Keratinocyte (primary cell): Measurements from ENCODE around the gene C5. TPM values are rescaled to one million over a fixed set of nuclear protein-coding genes. Genes with fewer than 3 reads are reported as not detected.

Experiments
- DNase-seq: peaks from one replicate; pipeline ENCODE4 v3.0.0-alpha.2; 2011; ENCODE audit warnings: low read depth, missing footprints, low spot score
- FAIRE-seq: peaks from 2 replicates; lab custom pipeline; 2011; peaks lifted over from hg19 to GRCh38; lab: Jason Lieb, UNC
- H2AFZ ChIP-seq: 2 replicates; pipeline ENCODE4 v1.6.0; 2012; ENCODE audit warnings: low read length, control low read depth, inconsistent platforms; ENCODE audit not compliant: control insufficient read depth
- H3K27ac ChIP-seq: 2 replicates; pipeline ENCODE4 v1.5.1; 2011; ENCODE audit warnings: low read length; ENCODE audit not compliant: control insufficient read depth, insufficient read depth
- H3K27me3 ChIP-seq: 3 replicates; pipeline ENCODE4 v1.6.0; 2011; ENCODE audit warnings: low read length; ENCODE audit not compliant: control insufficient read depth, insufficient read depth; ENCODE audit errors: extremely low read depth
- H3K36me3 ChIP-seq, 2 experiments: 2 replicates in 1 of 2; 3 replicates in 1 of 2; pipeline ENCODE4 v1.5.1; 2011; ENCODE audit warnings: low read length in 2 of 2, mild to moderate bottlenecking in 1 of 2; ENCODE audit not compliant: control insufficient read depth in 2 of 2, insufficient read depth in 2 of 2; ENCODE audit errors: extremely low read depth in 1 of 2
- H3K4me1 ChIP-seq: 3 replicates; pipeline ENCODE4 v1.5.1; 2011; ENCODE audit warnings: low read length; ENCODE audit not compliant: control insufficient read depth, insufficient read depth; ENCODE audit errors: extremely low read depth
- H3K4me2 ChIP-seq: 3 replicates; pipeline ENCODE4 v1.6.0; 2011; ENCODE audit warnings: low read depth, low read length; ENCODE audit not compliant: control insufficient read depth, insufficient read depth; ENCODE audit errors: extremely low read depth
- H3K4me3 ChIP-seq, 3 experiments: fragments of 200-600 bp in 1 of 3; sonication (generic) in 1 of 3; 2 replicates in 2 of 3; 3 replicates in 1 of 3; pipeline ENCODE4 v1.5.1; 2011 to 2016; ENCODE audit warnings: low read length in 3 of 3, mild to moderate bottlenecking in 3 of 3, control low read depth in 2 of 3, inconsistent platforms in 1 of 3, low read depth in 1 of 3, mixed read lengths in 1 of 3, mixed run types in 1 of 3, moderate library complexity in 1 of 3; ENCODE audit not compliant: control insufficient read depth in 2 of 3, insufficient read depth in 2 of 3; ENCODE audit errors: extremely low read depth in 1 of 3
- H3K79me2 ChIP-seq: 2 replicates; pipeline ENCODE4 v1.6.0; 2012; ENCODE audit warnings: low read length; ENCODE audit not compliant: control insufficient read depth, insufficient read depth
- H3K9ac ChIP-seq: 3 replicates; pipeline ENCODE4 v1.6.0; 2011; ENCODE audit warnings: low read length; ENCODE audit not compliant: control insufficient read depth, insufficient read depth; ENCODE audit errors: extremely low read depth
- H3K9me1 ChIP-seq: 3 replicates; pipeline ENCODE4 v1.6.0; 2011; ENCODE audit warnings: low read length; ENCODE audit not compliant: control insufficient read depth, insufficient read depth; ENCODE audit errors: extremely low read depth
- H3K9me3 ChIP-seq: 2 replicates; pipeline ENCODE4 v1.5.1; 2012; ENCODE audit warnings: low read depth, low read length; ENCODE audit not compliant: control insufficient read depth
- H4K20me1 ChIP-seq: 3 replicates; pipeline ENCODE4 v1.6.0; 2011; ENCODE audit warnings: low read length; ENCODE audit not compliant: control insufficient read depth, insufficient read depth; ENCODE audit errors: extremely low read depth
- EZH2 ChIP-seq: IDR thresholded peaks from one replicate; pipeline ENCODE4 v1.6.1; 2012; ENCODE audit warnings: inconsistent platforms, mild to moderate bottlenecking, low read length, moderate library complexity
- dilution Hi-C: fragments of 300-500 bp; cut with MboI; formaldehyde crosslinking; loops from one replicate; pipeline ENCODE4 v1.7.0; 2020; ENCODE audit warnings: low sequenced_read_pairs; ENCODE audit not compliant: extremely low pct_ligation_motif_present
- polyA plus RNA-seq, 5 experiments: library from polyadenylated mRNA; depleted of rRNA in 3 of 5; stranded (reverse) in 3 of 5; stranded (forward) in 1 of 5; unstranded in 1 of 5; fragments of >200 nt; gene quantifications; 1 replicate in 1 of 5; 2 replicates in 3 of 5; 3 replicates in 1 of 5; pipeline versions ENCODE4 v1.2.1 to v1.2.3, GENCODE V29; 2011 to 2012; ENCODE audit warnings: missing spikeins in 2 of 5, low read depth in 1 of 5, low replicate concordance in 1 of 5
- TF ChIP-seq, protein P1 (sequence below), 3 experiments: IDR thresholded peaks in 1 of 3; conservative IDR thresholded peaks in 1 of 3; optimal IDR thresholded peaks in 1 of 3; 2 replicates in 2 of 3; 3 replicates in 1 of 3; pipeline versions ENCODE3 to v1.5.1; 2011; ENCODE audit warnings: low read length in 3 of 3, mild to moderate bottlenecking in 3 of 3, moderate library complexity in 2 of 3, control low read depth in 1 of 3, inconsistent platforms in 1 of 3; ENCODE audit not compliant: insufficient read depth in 2 of 3; ENCODE audit errors: extremely low read depth in 1 of 3

C5 gene
- polyA plus RNA-seq, 1 donor (not counting 4 experiments of a cell fraction or from before 2014, with no cell fraction given): 0.76 TPM

GRCh38 chr9:120909904-120910303 lies 140.2 kb downstream of the C5 start:
- Histone ChIP-seq H3K36me3 (no peaks in the 10 kb centered on the region), H3K9ac (no peak overlapping the region), H3K9me3 (no peaks in the 10 kb centered on the region), H2AFZ (no peak overlapping the region), H3K27me3 (no peaks in the 10 kb centered on the region), H4K20me1 (no peaks in the 10 kb centered on the region), H3K27ac (no peak overlapping the region), H3K9me1 (no peaks in the 10 kb centered on the region), H3K79me2 (no peaks in the 10 kb centered on the region), H3K4me1 (peaks cover 14% of the 10 kb centered on the region), H3K4me2 (no peak overlapping the region), H3K4me3 (no peak overlapping the region)
- no peak for DNase-seq
- dilution Hi-C loops: no loop called here
- TF ChIP-seq, protein P1, sequence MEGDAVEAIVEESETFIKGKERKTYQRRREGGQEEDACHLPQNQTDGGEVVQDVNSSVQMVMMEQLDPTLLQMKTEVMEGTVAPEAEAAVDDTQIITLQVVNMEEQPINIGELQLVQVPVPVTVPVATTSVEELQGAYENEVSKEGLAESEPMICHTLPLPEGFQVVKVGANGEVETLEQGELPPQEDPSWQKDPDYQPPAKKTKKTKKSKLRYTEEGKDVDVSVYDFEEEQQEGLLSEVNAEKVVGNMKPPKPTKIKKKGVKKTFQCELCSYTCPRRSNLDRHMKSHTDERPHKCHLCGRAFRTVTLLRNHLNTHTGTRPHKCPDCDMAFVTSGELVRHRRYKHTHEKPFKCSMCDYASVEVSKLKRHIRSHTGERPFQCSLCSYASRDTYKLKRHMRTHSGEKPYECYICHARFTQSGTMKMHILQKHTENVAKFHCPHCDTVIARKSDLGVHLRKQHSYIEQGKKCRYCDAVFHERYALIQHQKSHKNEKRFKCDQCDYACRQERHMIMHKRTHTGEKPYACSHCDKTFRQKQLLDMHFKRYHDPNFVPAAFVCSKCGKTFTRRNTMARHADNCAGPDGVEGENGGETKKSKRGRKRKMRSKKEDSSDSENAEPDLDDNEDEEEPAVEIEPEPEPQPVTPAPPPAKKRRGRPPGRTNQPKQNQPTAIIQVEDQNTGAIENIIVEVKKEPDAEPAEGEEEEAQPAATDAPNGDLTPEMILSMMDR (optimal IDR thresholded peaks at IDR 0.05 in 1 of 3, IDR thresholded peaks at IDR 0.05 in 1 of 3, conservative IDR thresholded peaks at IDR 0.05 in 1 of 3; ENCODE audit: extremely low read depth in 1 of 3, insufficient read depth in 2 of 3, low read length in 3 of 3): no peak
- no peak for TF ChIP-seq EZH2
- peak; percentile 55 for FAIRE-seq

DNA sequence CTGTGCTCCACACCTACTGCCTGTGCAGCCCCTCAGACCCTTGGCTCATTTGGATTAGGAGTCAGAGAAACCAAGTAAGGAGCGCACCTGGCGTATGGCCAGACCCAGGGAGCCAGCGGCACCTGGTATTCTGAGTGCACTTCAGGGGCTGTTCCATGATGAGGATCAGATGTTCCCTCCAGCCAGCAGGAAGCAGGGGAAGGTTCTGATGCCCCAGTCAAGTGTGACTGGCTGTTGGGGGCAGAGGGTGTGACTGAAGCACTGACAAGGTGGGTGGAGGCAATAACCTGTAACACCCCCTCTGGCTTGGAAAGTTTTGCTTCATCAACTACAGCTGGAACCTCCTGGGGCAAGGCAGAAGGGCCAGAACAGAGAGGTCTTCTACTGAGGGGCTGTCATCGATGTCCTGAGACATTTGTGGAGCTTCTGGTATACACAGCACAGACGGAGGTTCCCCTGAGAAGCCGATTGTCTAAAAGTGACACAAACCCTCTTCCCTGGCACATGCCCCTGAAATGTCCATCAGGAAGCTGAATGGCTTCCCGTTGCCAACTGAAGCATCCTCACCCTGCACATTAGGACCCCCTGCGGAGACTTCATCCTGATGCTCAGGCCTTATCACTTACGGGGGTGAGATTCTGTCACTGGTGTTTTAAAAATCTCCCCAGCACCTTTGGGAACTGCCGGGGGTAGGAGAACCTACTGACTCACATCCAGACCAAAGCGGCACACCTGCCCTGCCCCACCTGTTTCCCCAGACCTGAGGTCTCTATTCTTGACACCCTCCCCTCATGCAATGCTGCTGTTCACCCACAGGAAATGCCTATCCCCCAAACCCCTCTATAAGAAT lies 144.5 kb downstream of the C5 start:
- peaks cover 8% of the 10 kb centered on the region for H3K4me1 ChIP-seq
- dilution Hi-C loops: no loop called here
- no peak overlapping the region for H3K9ac ChIP-seq
- H3K4me3 ChIP-seq: no peak overlapping the region
- no peaks in the 10 kb centered on the region for H3K36me3 ChIP-seq
- TF ChIP-seq EZH2: no peak
- TF ChIP-seq, protein P1 (optimal IDR thresholded peaks at IDR 0.05 in 1 of 3, IDR thresholded peaks at IDR 0.05 in 1 of 3, conservative IDR thresholded peaks at IDR 0.05 in 1 of 3; ENCODE audit: extremely low read depth in 1 of 3, insufficient read depth in 2 of 3, low read length in 3 of 3): no peak
- FAIRE-seq (no peak), DNase-seq (no peak)
- H3K4me2 ChIP-seq: no peak overlapping the region
- H3K79me2 ChIP-seq: no peaks in the 10 kb centered on the region
- H3K27me3 ChIP-seq: no peaks in the 10 kb centered on the region
- no peak overlapping the region for H2AFZ ChIP-seq
- H3K9me1 ChIP-seq: no peaks in the 10 kb centered on the region
- no peaks in the 10 kb centered on the region for H3K9me3 ChIP-seq
- H3K27ac ChIP-seq: no peak overlapping the region
- no peaks in the 10 kb centered on the region for H4K20me1 ChIP-seq
